ENCODE measurements around the gene TRAF4.

Gene TRAF4

DNA sequence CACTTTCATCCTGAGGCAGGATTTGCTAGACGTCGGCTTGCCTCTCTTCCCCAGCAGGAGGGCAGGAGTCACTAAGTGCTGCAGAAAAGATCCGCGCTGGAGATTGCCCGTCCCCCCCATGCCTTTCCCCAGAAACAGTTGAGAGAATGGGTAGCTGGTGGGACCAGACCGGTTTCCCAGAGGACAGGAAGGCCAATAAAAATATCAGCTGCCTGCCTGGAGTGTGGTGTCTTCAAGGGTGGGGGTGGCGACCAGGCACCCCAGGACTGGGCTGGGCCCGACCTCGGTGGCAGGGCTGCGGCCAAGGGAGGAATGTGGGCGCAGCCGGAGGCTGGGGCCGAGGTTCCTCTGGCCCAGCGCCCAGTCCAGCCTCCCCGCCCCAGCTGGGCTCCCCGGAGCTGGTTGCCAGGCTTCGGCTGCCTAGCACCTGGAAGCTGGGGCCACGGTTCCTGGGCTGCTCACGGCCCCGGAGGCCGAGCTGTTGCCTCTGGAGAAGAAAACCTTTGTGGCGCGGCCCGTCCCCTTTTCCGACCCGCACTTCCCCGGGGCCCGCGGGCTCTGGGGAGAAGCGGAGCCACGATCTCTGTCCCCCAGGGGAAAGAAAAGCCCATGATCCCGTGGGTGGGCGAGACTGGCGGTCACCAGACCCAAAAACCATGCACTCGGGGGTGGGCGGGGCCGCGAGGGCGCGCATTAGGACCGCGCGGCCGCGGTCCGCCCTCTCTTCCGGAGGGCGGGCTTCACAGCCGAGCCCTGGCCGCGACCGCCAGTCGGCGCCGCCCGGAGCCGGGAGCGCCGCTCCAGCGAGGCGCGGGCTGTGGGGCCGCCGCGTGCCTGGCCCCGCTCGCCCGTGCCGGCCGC is at the start of gene TRAF4:
Gene TRAF4 (plus strand): TSS at position 769 of the 861 bp plus-strand sequence. CDS start 102 bp downstream, outside the sequence.
- peak; percentile 96 for DNase-seq

GRCh38 chr17:28698253-28698941 is 45.4 kb upstream of the TRAF4 start:
- DNase-seq, result peak; percentile 70

GRCh38 chr17:28700278-28700677 is 43.5 kb upstream of the TRAF4 start:
- DNase-seq, result no peak

DNA sequence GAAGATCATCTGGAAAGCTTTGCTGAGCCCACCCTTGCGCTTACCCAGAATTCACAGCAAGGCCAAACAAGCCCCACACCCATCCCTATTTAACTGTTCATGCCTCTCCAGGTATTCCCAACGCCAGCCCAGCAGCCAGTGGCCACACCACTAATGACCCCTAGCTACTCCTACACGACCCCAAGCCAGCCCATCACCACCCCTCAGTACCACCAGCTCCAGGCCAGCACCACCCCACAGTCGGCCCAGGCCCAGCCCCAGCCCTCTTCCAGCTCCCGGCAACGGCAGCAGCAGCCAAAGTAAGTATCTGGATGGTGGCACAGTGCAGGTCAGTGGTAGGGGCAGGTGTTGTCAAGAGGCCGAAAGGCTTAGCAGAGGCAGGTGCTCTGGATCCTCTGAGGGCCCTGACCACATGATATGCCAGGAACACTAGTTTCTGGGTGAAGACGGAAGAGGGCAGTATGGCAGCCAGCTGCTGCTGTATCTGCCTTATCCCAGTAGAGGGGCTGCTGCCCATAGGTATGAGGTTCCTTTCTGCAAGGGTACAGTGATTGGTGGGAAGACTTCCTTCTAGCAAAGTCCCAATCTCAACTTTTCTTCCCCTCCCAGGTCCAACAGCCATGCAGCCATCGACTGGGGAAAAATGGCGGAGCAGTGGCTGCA is 42.9 kb upstream of the TRAF4 start:
- no peak for DNase-seq

- no peak for DNase-seq
Measured at GRCh38 chr17:28702026-28702751, 41.6 kb upstream of the TRAF4 start.

- DNase-seq, result no peak
Measured at GRCh38 chr17:28702752-28703150, 41.1 kb upstream of the TRAF4 start.

- DNase-seq, result no peak
Measured at GRCh38 chr17:28703552-28704218, 40.1 kb upstream of the TRAF4 start.

GRCh38 chr17:28704219-28704858 is 39.5 kb upstream of the TRAF4 start:
- DNase-seq, result no peak

DNA sequence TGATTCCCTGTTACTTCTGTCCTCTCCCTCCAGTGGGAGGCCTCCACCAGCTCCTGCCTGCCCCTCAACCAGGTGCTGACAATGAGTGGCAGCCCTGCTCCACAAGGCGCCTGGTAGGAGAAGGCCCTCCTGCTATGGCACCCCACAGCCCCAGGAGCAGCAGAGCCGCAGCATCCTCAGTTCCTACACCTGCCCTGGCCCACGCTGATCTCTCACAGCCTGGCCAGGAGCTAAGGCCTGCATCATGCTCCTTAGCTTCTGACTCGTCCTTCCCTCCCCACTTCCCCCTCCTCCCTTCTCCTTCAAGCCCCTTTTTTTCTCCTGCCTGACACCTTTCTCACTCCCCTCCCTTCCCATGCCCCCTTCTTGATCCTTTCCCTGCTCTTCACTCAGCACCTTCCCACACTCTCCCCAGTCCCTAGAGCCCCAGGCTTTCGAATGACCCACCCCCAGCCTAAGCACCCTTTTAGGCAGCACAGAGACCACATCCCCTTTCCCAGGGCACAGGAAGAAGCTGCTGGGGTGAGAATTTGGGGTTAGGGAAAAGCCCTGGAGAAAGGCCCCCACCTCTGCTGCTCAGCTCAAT is 38.6 kb upstream of the TRAF4 start:
- DNase-seq, result no peak

GRCh38 chr17:28705728-28706334 is 38.0 kb upstream of the TRAF4 start:
- no peak for DNase-seq

- no peak for DNase-seq
Measured at GRCh38 chr17:28706471-28707338, 37.1 kb upstream of the TRAF4 start.

DNA sequence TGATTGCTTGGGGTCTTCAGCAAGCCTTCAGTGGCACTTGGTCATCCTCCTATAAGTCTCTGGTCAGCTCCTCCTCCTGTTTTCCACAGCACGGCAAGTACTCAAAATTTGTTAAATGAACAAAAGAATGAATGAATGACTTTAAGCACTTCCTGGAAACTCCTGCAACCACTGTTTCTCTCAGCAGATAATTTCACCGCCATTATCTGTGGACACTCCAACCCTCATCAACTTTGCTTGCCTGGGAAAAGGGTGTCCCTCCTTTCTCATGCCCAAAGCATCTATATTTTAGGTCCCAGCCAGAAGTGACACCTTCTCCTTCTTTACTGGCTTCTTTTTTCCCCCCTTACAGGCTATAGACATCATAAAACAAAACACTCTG is 36.5 kb upstream of the TRAF4 start:
- no peak for DNase-seq

GRCh38 chr17:28710861-28711722 is 32.7 kb upstream of the TRAF4 start:
- peak; percentile 99 for DNase-seq

DNA sequence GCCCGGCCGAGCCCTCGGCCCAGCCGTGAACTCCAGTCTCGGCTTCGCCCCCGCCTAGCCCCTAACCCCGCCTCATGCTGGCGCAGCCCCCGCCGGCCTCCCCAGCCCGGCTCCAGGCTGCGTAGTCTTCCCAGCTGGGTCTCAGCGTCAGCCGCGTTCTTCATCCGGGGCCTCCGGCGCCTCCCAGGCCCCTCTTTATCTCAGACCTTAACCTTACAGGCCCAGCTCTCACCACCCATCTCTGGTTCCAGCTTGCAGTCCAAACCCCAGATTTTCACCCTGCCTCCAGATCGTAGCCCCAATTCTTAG is 32.1 kb upstream of the TRAF4 start, which contains the start of gene PROCA1:
Gene PROCA1 (minus strand): TSS at position 166 of the 309 bp plus-strand sequence. CDS start 228 bp downstream, outside the sequence.
- DNase-seq, result peak; percentile 97

GRCh38 chr17:28712032-28712704 is 31.6 kb upstream of the TRAF4 start:
- DNase-seq, result peak; percentile 93

- no peak for DNase-seq
Measured at GRCh38 chr17:28712705-28713415, 31.0 kb upstream of the TRAF4 start.

GRCh38 chr17:28714281-28714680 is 29.5 kb upstream of the TRAF4 start:
- DNase-seq, result no peak

DNA sequence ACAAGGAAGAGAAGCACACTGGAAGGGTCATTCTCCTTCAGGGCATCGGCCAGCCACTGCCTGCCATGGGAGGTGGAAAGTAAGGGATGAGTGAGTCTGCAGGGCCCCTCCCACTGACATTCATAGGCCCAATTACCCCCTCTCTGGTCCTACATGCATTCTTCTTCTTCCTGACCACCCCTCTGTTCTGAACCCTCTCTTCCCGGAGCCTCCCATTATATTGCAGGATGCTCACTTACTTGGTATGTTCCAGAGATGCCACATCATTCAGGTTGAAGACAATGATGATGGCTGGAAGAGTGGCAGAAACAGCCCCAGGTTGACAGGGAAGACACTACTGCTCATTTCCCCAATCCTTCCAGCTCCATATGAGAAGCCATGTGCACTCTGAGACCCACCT is 28.6 kb upstream of the TRAF4 start:
- DNase-seq, result no peak
